Stimulated activated effector memory CD8-positive, alpha-beta T cell treated with anti-CD3 and anti-CD28 coated beads, Interleukin-12 subunit alpha, Interleukin-12 subunit beta, amount 100 ng/mL, for 72 hours (primary cell): ENCODE data around the gene OVCA2.

ENCODE experiments used
- ATAC-seq: fragments of 150-1000 bp; cut with Tn5 transposase; 2 replicates; pipeline ENCODE4 v1.10.0; 2021
- DNase-seq, 2 donors: peaks; one replicate each; pipeline ENCODE4 v3.0.0; 2021 to 2022; ENCODE audit warnings: low spot score in 2 of 2
- H3K27ac Mint-ChIP-seq: one replicate; pipeline ENCODE4 v1.8.0; 2022; ENCODE audit warnings: mild to moderate bottlenecking, mixed read lengths
- H3K36me3 Mint-ChIP-seq: one replicate; pipeline ENCODE4 v1.8.0; 2022; ENCODE audit warnings: mild to moderate bottlenecking, mixed read lengths
- H3K4me1 Mint-ChIP-seq: one replicate; pipeline ENCODE4 v1.8.0; 2022; ENCODE audit warnings: mixed read lengths
- H3K4me3 Mint-ChIP-seq: one replicate; pipeline ENCODE4 v1.8.0; 2022; ENCODE audit warnings: mild to moderate bottlenecking, mixed read lengths
- H3K9me3 Mint-ChIP-seq: one replicate; pipeline ENCODE4 v1.8.0; 2022; ENCODE audit warnings: mixed read lengths

OVCA2 gene

DNA sequence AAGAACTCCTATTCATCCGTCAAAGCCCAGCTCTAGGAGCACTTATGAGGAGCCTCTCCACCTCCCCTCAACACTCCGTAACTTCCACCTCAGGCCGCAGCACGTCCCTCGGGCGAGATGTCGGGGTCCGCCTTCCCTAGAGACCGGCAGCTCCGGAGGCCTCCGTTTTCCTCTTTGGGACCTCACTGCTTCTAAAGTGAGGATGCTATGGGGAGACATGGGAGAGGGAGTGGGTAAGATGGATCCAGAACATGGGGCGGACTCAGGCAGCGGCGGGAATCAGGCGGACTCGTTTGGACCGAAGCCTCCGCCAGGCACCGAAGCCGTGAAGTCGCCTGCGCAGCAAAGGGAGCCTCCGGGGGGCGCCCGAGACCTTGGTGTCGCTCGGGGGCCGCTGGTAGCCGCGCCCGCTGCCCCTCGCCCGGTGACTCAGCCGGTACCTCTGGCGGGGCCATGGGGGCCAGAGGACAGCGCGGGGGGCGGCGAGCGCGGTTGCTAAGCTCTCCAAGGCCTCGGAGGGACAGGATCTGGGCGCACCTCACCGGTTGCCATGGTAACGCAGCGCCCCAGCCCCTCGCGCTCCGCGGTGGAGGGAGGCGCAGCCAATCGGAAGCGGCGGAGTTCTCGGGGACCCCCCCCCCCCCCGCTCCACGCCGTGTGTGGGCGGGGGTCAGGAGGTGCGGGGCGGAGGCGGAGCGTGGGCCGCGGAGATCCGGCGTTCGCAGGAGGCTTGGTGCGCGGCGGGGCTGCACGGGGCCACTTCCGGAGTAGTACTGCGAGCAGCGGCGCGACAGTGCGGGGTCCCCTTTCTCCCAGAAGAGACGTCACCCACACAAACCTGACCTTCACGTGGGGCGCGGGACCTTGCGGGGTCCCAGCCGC lies 11.8 kb downstream of the OVCA2 start:
- DNase-seq (peak; percentile 80 to 92), ATAC-seq (peak; percentile 41)
- H3K36me3 Mint-ChIP-seq, result peaks cover 47% of the 10 kb centered on the region

DNA sequence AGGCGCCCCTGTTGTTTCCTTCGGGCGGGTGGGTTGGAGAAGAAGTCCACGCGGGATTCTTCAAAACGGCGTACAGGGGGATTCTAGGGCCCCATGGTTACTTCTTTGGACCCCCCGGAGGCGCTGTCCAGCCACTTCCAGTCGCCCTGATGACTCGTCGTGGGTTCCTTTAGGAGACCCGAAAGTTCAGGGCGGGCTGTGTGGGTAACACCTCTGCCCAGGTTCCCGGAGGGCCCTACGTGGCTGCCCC lies 12.4 kb downstream of the OVCA2 start:
- peaks cover 26% of the 10 kb centered on the region for H3K4me1 Mint-ChIP-seq
- ATAC-seq (no peak), DNase-seq (peak; percentile 57 to 88)
- H3K27ac Mint-ChIP-seq, result peak overlapping the region; percentile 86
- no peaks in the 10 kb centered on the region for H3K9me3 Mint-ChIP-seq
- peaks cover 50% of the 10 kb centered on the region for H3K36me3 Mint-ChIP-seq
- peak overlapping the region; percentile 74 for H3K4me3 Mint-ChIP-seq

More for the DNA sequence above, 11.8 kb downstream of the OVCA2 start:
- Mint-ChIP-seq H3K4me1 (peaks cover 31% of the 10 kb centered on the region), H3K4me3 (peak overlapping the region; percentile 74), H3K27ac (peak overlapping the region; percentile 86), H3K9me3 (no peaks in the 10 kb centered on the region)

DNA sequence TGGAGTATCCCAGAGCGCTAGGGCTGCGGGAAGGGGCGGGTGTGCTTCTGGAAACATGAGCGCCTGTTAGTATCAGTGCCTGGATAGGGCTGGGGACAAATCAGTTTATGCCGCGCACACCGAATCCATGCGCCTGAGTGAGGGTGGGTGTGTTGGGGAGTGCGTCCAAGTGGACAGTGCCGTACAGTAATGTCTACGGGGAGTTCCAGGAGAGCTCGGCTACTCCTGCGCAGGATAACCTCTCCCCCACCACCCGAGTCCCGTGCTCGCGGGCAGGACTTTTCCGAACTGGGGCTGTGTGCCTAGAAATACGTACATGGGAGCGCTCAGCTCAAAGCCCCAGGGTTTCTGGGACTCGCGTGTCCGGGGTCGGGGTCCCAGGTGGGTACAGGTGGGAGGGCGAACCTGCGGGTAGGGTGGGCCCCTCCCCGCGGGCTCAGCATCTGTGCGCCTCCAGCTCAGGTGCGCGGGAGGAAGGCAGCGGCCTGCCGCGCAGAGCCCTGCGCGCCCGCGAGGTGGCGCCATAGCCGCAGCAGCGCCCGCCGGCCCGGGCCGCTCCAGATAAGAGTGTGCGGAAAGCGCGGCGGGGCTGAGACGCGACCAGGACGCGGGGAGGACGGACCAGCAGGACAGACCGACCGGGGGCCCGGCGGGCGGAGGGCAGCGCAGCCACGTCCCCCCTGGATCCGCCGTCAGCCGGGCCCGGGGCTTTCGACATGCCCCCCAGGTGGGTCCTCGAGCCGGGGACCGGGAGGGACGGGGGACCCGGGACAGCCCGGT lies 12.9 kb downstream of the OVCA2 start, which contains the start of gene HIC1:
HIC1 (plus strand) TSS at position 592 of the 780 bp plus-strand sequence. CDS start 1,588 bp downstream, outside the sequence.
- no peaks in the 10 kb centered on the region for H3K9me3 Mint-ChIP-seq
- peak within 1 kb of the TSS; percentile 86 for H3K27ac Mint-ChIP-seq
- H3K36me3 Mint-ChIP-seq, result peaks cover 51% of the 10 kb centered on the region
- H3K4me3 Mint-ChIP-seq, result peak within 1 kb of the TSS; percentile 74
- DNase-seq, result peak; percentile 89 to 91
- peak; percentile 69 for ATAC-seq
- peaks cover 27% of the 10 kb centered on the region for H3K4me1 Mint-ChIP-seq

DNA sequence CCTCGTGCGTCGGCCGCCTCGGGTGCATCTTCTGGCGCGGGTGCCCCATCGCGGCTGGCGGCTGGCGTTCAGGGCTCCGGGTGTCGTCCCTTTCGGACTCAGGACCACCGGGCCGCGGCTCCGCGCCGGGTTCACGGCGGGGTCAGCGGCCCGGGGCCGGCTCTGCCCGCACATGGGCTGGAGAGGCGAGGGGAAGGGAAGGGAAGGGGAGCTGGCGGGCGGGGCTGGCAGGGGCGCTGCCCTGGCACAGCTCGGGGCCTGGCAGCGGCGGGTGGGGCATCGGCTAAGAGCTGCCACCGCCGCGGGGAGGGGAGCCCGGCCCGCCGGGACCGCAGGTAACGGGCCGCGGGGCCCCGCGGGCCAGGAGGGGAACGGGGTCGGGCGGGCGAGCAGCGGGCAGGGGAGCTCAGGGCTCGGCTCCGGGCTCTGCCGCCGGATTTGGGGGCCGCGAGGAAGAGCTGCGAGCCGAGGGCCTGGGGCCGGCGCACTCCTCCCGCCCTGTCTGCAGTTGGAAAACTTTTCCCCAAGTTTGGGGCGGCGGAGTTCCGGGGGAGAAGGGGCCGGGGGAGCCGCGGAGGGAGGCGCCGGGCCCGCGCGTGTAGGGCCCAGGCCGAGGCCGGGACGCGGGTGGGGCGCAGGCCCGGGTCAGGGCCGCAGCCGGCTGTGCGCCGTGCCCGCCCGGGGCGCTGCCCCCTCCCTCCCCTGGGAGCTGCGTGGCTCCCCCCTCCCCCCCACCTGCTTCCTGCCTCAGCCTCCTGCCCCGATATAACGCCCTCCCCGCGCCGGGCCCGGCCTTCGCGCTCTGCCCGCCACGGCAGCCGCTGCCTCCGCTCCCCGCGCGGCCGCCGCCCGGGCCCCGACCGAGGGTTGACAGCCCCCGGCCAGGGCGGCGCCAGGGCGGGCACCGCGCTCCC lies 13.7 kb downstream of the OVCA2 start:
- H3K9me3 Mint-ChIP-seq, result no peaks in the 10 kb centered on the region
- H3K4me3 Mint-ChIP-seq, result peak overlapping the region; percentile 74
- peaks cover 59% of the 10 kb centered on the region for H3K36me3 Mint-ChIP-seq
- H3K27ac Mint-ChIP-seq, result no peak overlapping the region
- peak; percentile 2 for ATAC-seq
- H3K4me1 Mint-ChIP-seq, result peaks cover 34% of the 10 kb centered on the region
- peak; percentile 38 to 70 for DNase-seq

- DNase-seq, result peak; percentile 46 to 78
- H3K9me3 Mint-ChIP-seq, result no peaks in the 10 kb centered on the region
- H3K27ac Mint-ChIP-seq, result peak overlapping the region; percentile 43
- peak overlapping the region; percentile 74 for H3K4me3 Mint-ChIP-seq
- H3K36me3 Mint-ChIP-seq, result peaks cover 69% of the 10 kb centered on the region
- H3K4me1 Mint-ChIP-seq, result peaks cover 37% of the 10 kb centered on the region
- ATAC-seq, result no peak
Observed at GRCh38 chr17:2056206-2057174, 14.7 kb downstream of the OVCA2 start.

GRCh38 chr17:2057175-2057759 lies 15.4 kb downstream of the OVCA2 start:
- H3K4me1 Mint-ChIP-seq, result peaks cover 37% of the 10 kb centered on the region
- peak overlapping the region; percentile 48 for H3K27ac Mint-ChIP-seq
- H3K4me3 Mint-ChIP-seq, result peak overlapping the region; percentile 34
- H3K36me3 Mint-ChIP-seq, result peaks cover 76% of the 10 kb centered on the region
- ATAC-seq (no peak), DNase-seq (no peak)
- H3K9me3 Mint-ChIP-seq, result no peaks in the 10 kb centered on the region

GRCh38 chr17:2057760-2058585 lies 16.2 kb downstream of the OVCA2 start:
- Mint-ChIP-seq H3K27ac (peak overlapping the region; percentile 48), H3K9me3 (no peaks in the 10 kb centered on the region), H3K4me1 (peaks cover 38% of the 10 kb centered on the region), H3K4me3 (peak overlapping the region; percentile 34), H3K36me3 (peaks cover 82% of the 10 kb centered on the region)
- DNase-seq, result no peak
- no peak for ATAC-seq

GRCh38 chr17:2058586-2059546 lies 17.0 kb downstream of the OVCA2 start:
- H3K9me3 Mint-ChIP-seq, result no peaks in the 10 kb centered on the region
- ATAC-seq, result no peak
- H3K27ac Mint-ChIP-seq, result peak overlapping the region; percentile 76
- peak; percentile 67 to 88 for DNase-seq
- peaks cover 40% of the 10 kb centered on the region for H3K4me1 Mint-ChIP-seq
- H3K36me3 Mint-ChIP-seq, result peaks cover 82% of the 10 kb centered on the region
- peak overlapping the region; percentile 34 for H3K4me3 Mint-ChIP-seq

DNA sequence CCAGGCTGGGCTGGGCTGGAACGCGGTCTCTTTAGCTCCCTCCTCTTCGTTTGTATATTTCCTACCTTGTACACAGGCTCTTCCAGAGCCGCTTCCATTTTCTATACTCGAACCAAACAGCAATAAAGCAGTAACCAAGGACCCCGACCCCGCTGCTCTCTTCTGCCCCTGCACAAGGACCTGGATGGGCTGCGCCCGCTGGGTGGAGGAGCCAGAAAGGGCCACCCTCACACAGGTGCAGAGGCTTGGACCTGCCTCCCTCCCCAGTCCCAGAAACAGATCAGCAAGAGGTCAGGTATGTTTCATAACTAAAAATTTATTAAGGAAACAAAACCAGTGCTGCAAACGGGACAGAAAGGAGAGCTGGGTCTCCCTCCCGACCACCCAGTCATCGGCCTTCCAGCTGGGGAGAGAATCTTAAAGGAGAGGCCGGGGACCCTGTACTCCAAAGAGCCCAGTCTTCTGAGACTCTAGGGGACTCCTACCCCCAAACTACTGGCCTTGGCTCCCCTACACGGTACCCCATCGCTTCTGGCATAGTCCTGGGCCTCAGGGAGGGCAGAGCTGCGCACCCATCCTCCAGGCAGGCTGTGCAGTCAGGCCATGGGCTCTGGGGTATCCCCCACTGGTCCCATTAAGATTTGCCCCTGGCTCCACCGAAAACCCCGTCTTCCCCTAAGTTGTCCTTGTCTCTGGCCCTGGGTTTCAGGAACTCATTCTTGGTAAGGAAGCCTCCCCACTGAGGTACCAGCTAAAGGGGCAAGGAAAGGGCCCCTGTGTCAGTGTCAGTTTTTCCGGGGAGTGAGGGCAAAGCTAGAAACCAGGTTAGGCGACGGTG lies 17.9 kb downstream of the OVCA2 start:
- no peak for DNase-seq
- peaks cover 45% of the 10 kb centered on the region for H3K4me1 Mint-ChIP-seq
- peaks cover 82% of the 10 kb centered on the region for H3K36me3 Mint-ChIP-seq
- ATAC-seq, result no peak
- peak overlapping the region; percentile 76 for H3K27ac Mint-ChIP-seq
- peak overlapping the region; percentile 31 for H3K4me3 Mint-ChIP-seq
- no peaks in the 10 kb centered on the region for H3K9me3 Mint-ChIP-seq

GRCh38 chr17:2060385-2060658 lies 18.5 kb downstream of the OVCA2 start:
- Mint-ChIP-seq H3K4me1 (peaks cover 51% of the 10 kb centered on the region), H3K36me3 (peaks cover 86% of the 10 kb centered on the region), H3K4me3 (no peak overlapping the region), H3K9me3 (no peaks in the 10 kb centered on the region), H3K27ac (no peak overlapping the region)
- no peak for DNase-seq
- no peak for ATAC-seq

GRCh38 chr17:2060681-2061440 lies 19.0 kb downstream of the OVCA2 start:
- ATAC-seq, result no peak
- Mint-ChIP-seq H3K4me1 (peaks cover 56% of the 10 kb centered on the region), H3K36me3 (peaks cover 91% of the 10 kb centered on the region), H3K4me3 (no peak overlapping the region), H3K27ac (no peak overlapping the region), H3K9me3 (no peaks in the 10 kb centered on the region)
- DNase-seq, result no peak
